NCI-H524 treated with DMSO at 0.1 percent for 48 hours (cell line): ENCODE measurements around the gene EIF1B.

Source experiments
- DNase-seq: peaks from one replicate; lab custom pipeline; 2025; lab: John Stamatoyannopoulos, UW

The EIF1B gene

GRCh38 chr3:40308725-40309417 is 636 bp upstream of the EIF1B start:
- no peak for DNase-seq

DNA sequence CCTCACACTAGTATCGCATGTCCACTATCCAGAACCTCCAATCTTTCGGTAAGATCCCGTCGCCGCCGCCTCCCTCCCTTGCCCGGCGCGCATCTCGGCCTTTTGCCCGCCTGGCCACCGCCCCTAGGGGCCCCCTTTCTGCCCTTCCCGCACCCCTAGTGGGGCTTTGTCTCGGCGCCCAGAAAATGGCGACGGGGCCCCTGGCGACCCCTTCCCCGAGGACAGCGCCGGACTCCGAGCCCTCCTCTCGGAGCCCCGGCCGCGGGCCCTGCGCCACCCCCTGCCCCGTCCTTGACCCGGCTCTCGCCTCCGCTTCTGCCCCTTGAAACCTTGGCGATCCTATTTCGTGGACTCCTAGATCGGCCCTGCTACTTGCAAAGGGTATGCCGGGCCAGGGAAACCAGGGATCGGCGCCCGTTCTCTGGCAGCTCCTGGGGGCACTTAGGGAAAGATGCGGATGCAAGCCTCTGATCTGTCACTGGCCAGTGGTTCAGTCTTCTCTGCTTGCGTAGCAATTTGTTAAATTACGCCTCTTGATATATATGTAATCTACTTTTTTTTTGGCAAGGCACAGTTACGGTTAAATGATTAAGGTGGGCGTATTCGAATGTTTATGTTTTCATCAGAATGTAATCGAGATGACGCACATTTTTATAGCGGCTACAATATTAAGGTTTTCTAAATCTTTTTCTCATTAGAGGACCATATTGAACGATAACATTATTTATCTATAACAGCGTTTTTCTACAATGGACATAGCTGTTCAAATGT is 603 bp downstream of the EIF1B start:
- no peak for DNase-seq

DNA sequence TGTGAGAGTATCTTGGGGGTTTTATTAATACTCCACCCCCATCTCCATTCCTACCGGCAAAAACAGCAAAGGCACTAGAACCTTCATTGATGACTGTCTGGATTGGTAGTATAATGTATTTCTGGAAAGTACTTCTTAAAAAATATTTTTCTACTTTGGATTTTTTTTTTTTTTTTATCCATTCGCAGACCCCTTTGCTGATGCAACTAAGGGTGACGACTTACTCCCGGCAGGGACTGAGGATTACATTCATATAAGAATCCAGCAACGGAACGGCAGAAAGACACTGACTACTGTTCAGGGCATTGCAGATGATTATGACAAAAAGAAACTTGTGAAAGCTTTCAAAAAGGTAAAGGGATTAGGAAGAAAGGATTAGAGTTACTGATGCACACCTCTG is 1.2 kb downstream of the EIF1B start:
- no peak for DNase-seq

DNA sequence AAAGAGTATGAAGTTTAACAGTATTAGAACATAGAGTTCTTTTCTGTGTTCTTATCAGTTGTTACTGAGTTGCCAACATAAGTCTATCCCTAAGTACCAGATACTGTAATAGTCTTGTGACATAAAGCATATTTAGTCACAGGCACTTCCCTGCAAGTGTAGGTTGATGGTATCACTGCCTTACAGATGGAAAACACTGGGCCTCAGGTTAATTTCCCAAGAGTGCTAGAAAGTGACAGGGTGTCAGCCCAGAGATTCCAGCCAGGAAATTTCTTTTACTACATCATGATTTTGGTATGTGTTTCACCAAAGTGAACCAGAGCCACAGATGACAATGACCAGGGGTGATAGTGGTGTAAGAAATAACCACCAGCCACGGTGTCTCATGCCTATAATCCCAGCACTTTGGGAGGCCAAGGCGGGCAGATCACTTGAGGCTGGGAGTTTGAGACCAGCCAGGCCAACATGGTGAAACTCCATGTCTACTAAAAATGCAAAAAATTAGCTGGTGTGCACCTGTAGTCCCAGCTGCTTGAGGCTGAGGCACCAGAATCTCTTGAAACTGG is 3.2 kb downstream of the EIF1B start:
- no peak for DNase-seq

DNA sequence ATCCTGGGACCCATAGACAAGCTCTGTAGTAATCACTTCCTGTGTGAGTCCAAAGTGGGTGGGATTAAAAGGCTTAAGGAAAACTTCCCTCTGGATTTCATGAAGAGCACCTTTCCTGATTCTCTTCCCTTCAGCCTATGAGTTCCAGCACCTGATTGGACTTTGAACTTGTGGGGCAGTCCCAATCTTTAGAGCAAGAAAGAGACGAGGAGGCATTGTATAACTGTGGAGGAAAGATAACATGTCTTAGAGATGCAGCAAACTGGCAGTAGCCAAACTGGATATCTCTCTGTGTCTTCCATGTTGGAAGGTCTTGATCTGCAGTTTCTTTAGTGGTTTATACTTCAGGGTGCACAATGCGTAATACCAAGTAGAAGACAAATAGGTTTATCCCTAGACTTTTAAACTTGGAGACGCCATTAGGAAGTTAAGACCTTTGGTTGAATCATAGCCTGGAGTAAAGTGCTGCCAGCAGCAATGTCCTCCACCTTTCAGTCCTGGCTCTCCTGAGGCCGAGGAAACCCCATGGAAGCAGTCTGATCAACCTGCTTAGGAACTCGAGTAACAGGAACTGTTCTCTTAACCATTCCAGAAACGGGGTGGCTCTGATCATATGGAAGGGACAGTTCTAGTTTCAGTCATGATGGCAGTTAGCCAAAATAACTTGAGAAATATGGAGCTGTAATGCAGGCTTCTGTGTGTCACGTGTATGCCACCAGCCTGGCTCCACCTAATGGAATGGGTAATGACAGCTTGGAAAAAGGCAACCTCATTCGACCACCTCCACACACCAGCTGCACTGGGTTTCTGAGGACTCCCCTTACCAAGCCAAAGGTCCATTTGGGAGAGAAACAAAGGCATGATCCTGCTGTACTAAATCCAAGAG is 4.7 kb downstream of the EIF1B start:
- DNase-seq, result no peak

DNA sequence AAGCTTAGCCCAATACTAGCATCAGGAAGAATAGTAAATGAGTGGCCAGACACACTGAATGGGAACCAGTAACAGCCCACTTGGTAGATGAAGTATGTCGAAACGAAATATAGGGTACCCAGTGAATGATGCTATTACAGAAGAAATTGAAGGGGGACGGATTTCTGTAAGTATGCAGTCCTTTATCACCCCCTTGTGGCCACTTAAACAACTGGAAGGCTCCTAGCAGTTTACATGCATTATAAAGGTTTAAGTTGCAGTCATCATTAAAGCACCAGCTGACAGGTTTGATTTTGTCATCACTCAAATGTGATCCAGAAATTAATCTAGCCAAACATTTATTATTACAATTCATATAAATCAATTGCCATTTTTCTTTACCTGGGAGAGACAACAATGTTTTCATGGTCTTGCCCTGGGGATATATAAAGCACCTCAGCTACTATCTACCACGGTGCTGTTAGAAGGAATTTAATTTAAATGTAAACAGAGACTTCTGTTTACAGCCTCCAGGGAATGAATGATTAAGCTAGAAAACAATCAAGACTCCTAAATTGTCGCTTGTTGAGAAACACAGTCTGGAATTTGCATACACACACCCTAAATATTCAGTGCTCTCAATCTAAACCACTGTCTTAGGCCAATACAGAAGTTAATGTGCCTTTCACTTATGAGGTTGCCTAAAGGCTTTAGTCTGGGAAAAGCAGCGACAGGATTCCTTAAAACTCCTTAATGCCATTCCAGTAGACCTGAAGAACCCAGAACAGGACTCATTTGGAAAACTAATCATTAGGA is 7.8 kb downstream of the EIF1B start:
- DNase-seq, result peak; percentile 17

DNA sequence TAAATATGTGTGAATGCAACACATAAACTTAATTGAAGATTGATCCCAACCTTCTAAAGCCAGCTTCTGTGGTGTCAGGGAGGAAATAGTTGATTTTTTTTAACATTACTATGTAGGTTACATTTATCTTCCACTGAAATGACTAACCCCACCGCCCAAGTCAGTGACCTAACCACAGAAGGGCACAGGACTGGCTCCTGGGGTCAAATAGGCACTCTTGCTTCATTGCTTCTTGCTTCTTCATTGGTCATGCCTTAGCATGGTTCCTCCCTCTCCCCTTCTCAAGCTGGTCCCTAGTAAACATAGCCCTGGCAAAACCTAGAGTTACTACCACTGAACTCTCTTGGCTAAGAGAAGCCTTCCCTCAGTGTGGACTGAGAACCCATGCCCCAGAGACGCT is 12.3 kb downstream of the EIF1B start:
- DNase-seq, result no peak

DNA sequence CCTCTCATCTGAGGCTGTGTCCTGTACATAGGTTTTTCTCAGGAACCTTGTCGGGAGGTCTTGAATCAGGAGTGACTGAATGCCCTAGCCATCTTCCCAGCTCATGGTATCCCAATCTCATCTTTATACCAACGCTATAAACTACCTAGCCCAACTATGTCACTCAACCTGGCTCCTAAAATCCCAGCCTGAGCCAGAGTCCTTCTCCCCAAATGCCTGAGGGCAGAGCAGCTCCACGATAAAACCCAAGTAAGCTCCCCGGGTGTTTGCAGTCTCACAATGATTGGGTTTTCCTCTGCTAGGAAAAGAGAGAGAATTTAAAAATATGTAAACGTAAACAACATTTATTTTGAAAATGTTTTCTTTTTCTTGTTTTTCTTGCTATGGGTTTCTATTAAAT is 14.4 kb downstream of the EIF1B start:
- DNase-seq, result no peak

- no peak for DNase-seq
Observed at GRCh38 chr3:40324621-40325020, 15.1 kb downstream of the EIF1B start.

GRCh38 chr3:40325465-40325864 is 16.0 kb downstream of the EIF1B start:
- DNase-seq, result no peak

- no peak for DNase-seq
Observed at GRCh38 chr3:40328374-40328773, 18.9 kb downstream of the EIF1B start.

- no peak for DNase-seq
Observed at GRCh38 chr3:40329071-40329470, 19.6 kb downstream of the EIF1B start.

DNA sequence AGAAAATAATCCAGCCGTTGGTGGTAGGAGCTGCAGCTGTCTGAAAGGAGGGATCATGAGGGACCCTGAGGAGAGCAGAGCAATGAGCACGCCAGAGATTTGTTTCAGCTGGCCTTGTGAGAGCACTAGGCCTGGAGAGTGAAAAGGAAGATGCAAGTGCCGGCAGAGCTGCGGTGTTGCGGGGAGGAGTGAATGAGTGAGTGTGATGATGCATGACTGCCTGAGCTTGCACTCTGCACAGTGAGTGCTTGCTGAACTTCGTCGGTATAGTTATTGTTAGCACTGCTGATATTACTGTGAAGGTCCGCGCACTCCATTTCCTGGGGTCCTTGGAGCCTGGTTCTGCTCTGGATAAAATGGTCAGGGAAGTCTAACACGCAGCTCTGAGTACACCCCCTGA is 23.2 kb downstream of the EIF1B start:
- no peak for DNase-seq

DNA sequence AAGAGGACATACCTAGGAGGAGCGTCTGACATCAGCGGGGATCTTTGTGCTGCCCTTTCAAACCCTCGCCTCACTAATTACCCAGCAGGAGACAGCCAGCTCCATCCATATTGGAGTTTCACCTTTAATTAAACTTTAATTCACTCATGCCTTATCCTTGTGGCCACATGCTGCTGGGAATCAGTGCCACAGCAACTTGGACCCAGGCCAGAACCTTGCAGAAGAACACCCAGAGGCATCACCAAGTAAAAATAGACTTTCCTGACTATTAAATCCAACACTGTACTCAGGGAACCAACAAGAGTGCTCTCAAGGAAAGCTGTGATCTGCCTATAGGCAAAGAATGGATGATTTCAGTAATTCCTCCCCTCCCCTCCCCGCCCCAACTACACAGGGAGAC is 23.9 kb downstream of the EIF1B start:
- DNase-seq, result no peak

GRCh38 chr3:40333852-40334251 is 24.3 kb downstream of the EIF1B start:
- DNase-seq, result no peak

DNA sequence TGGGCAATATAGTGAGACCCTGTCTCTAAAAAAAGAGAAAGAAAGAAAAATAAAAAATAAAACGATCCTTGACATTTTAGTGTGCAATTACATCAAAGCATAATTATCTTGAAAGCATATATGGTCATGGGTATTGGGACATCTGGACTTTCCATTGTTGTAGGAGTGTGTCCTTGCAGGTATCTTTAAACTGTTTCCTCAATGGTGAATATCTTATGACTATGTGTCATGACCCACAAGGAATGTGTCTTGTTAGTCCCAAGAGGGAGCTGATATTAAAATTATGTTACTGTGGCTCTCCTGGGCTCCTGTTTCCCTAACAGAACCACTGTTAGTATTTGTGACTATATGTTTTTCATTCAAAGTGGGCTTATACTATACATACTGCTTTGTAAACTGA is 26.6 kb downstream of the EIF1B start:
- no peak for DNase-seq

DNA sequence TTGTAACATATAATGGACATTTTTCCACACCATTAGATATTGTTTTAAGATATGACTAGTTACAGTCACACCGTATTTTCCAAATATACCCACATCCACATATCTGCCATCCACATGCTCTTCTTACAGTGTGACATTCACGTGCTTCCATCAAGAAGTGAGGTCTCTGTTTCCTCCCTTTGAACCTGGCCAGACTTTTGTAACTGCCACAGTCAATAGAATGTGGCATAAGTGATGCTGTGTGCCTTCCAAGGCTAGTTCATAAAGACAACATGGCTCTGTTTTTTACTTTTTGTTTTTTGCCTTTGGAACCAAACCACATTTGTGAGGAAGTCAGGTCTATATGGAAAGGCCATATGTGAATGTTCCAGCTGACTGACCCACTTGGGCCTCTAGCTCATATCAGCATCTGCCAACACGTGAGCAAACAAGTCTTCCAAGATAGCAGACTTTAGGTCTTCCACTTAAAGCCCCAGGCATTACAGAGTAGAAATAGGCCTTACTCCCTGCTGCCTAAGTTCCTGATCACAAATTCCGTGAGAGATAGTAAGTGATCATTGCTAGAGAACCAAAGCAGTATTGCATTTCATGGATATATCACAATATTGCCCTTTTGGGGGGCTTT is 27.1 kb downstream of the EIF1B start:
- DNase-seq, result no peak

- no peak for DNase-seq
Observed at GRCh38 chr3:40337136-40338108, 27.9 kb downstream of the EIF1B start.

GRCh38 chr3:40339871-40340270 is 30.4 kb downstream of the EIF1B start:
- no peak for DNase-seq
